Immature natural killer cell (primary cell): ENCODE data around the gene TRA2A. TPM values are rescaled to one million over a fixed set of nuclear protein-coding genes. Genes with fewer than 3 reads are reported as not detected.

Experiments used
- DNase-seq, 3 donors: peaks; one replicate each; pipeline ENCODE4 v3.0.0; 2022; ENCODE audit warnings: mixed read lengths in 1 of 3
- H3K27ac Mint-ChIP-seq, 6 donors: one replicate each; pipeline ENCODE4 v1.8.0; 2020; ENCODE audit warnings: mixed read lengths in 6 of 6, mild to moderate bottlenecking in 5 of 6, inconsistent platforms in 4 of 6, moderate library complexity in 3 of 6
- H3K27me3 Mint-ChIP-seq, 3 donors: one replicate each; pipeline ENCODE4 v1.8.0; 2020 to 2021; ENCODE audit warnings: low read depth in 3 of 3, mild to moderate bottlenecking in 3 of 3, mixed read lengths in 3 of 3, moderate library complexity in 3 of 3, inconsistent platforms in 1 of 3
- H3K36me3 Mint-ChIP-seq, 3 donors: one replicate each; pipeline ENCODE4 v1.8.0; 2020; ENCODE audit warnings: mixed read lengths in 3 of 3, inconsistent platforms in 2 of 3, mild to moderate bottlenecking in 2 of 3
- H3K4me1 Mint-ChIP-seq, 2 donors: one replicate each; pipeline ENCODE4 v1.8.0; 2020; ENCODE audit warnings: inconsistent platforms in 2 of 2, mild to moderate bottlenecking in 2 of 2, mixed read lengths in 2 of 2, moderate library complexity in 1 of 2
- H3K4me3 Mint-ChIP-seq, 5 donors: one replicate each; pipeline ENCODE4 v1.8.0; 2020; ENCODE audit warnings: mild to moderate bottlenecking in 5 of 5, mixed read lengths in 5 of 5, inconsistent platforms in 3 of 5, moderate library complexity in 3 of 5
- H3K9me3 Mint-ChIP-seq, 6 donors: one replicate each; pipeline ENCODE4 v1.8.0; 2020; ENCODE audit warnings: mild to moderate bottlenecking in 6 of 6, mixed read lengths in 6 of 6, inconsistent platforms in 4 of 6, moderate library complexity in 3 of 6
- polyA plus RNA-seq, 3 donors: library from polyadenylated mRNA; unstranded; fragments of 300-500 nt; fragmentation: Illumina TruSeq; gene quantifications; one replicate each; pipeline ENCODE4 v1.2.3, GENCODE V29; 2021

TRA2A gene
- polyA plus RNA-seq, 3 donors from 2014 or later = 34.8 to 44.0 (median 40.6) TPM

- Mint-ChIP-seq H3K27me3 (peaks cover 4 to 6% (median 4%) of the 10 kb centered on the region in 3 donors), H3K36me3 (peaks cover 0 to 4% (median 0%) of the 10 kb centered on the region in 3 donors), H3K27ac (no peak overlapping the region), H3K4me3 (no peak overlapping the region), H3K4me1 (peaks cover 10 to 14% of the 10 kb centered on the region in 2 donors), H3K9me3 (no peaks in the 10 kb centered on the region)
- no peak for DNase-seq
Observed at GRCh38 chr7:23487670-23488069, 44.1 kb downstream of the TRA2A start.

- Mint-ChIP-seq H3K9me3 (no peaks in the 10 kb centered on the region), H3K36me3 (peaks cover 0 to 4% (median 4%) of the 10 kb centered on the region in 3 donors), H3K4me3 (no peak overlapping the region), H3K4me1 (peaks cover 9 to 12% of the 10 kb centered on the region in 2 donors), H3K27ac (no peak overlapping the region), H3K27me3 (peaks cover 4 to 7% (median 5%) of the 10 kb centered on the region in 3 donors)
- no peak for DNase-seq
Observed at GRCh38 chr7:23486002-23486773, 45.6 kb downstream of the TRA2A start.

GRCh38 chr7:23482686-23483085, 49.1 kb downstream of the TRA2A start:
- H3K36me3 Mint-ChIP-seq = peaks cover 0 to 10% (median 4%) of the 10 kb centered on the region in 3 donors
- H3K4me1 Mint-ChIP-seq = no peaks in the 10 kb centered on the region
- H3K9me3 Mint-ChIP-seq = no peaks in the 10 kb centered on the region

GRCh38 chr7:23477962-23478866, 53.6 kb downstream of the TRA2A start:
- Mint-ChIP-seq H3K4me3 (no peak overlapping the region), H3K36me3 (peaks cover 0 to 10% (median 4%) of the 10 kb centered on the region in 3 donors), H3K27me3 (peaks cover 21 to 39% (median 38%) of the 10 kb centered on the region in 3 donors), H3K9me3 (peaks cover 0 to 10% (median under 1%) of the 10 kb centered on the region in 6 donors), H3K4me1 (peaks cover 8 to 15% of the 10 kb centered on the region in 2 donors), H3K27ac (no peak overlapping the region)
- DNase-seq = no peak

More at GRCh38 chr7:23482686-23483085, 49.1 kb downstream of the TRA2A start:
- Mint-ChIP-seq H3K27ac (no peak overlapping the region), H3K27me3 (peaks cover 5 to 16% (median 11%) of the 10 kb centered on the region in 3 donors), H3K4me3 (no peak overlapping the region)
- no peak for DNase-seq

- H3K27ac Mint-ChIP-seq = no peak overlapping the region
- no peak overlapping the region for H3K4me3 Mint-ChIP-seq
- peaks cover 8 to 21% of the 10 kb centered on the region in 2 donors for H3K4me1 Mint-ChIP-seq
- peaks cover 0 to 10% (median 3%) of the 10 kb centered on the region in 6 donors for H3K9me3 Mint-ChIP-seq
- H3K27me3 Mint-ChIP-seq = peaks cover 26 to 48% (median 47%) of the 10 kb centered on the region in 3 donors
- H3K36me3 Mint-ChIP-seq = peaks cover 0 to 10% (median 4%) of the 10 kb centered on the region in 3 donors
- no peak for DNase-seq
Observed at GRCh38 chr7:23477157-23477499, 54.7 kb downstream of the TRA2A start.

- DNase-seq = no peak
- Mint-ChIP-seq H3K4me1 (peaks cover 9 to 24% of the 10 kb centered on the region in 2 donors), H3K36me3 (peaks cover 0 to 10% (median 4%) of the 10 kb centered on the region in 3 donors), H3K27me3 (peaks cover 31 to 55% (median 53%) of the 10 kb centered on the region in 3 donors), H3K4me3 (no peak overlapping the region), H3K9me3 (peaks cover 0 to 10% (median 3%) of the 10 kb centered on the region in 6 donors), H3K27ac (no peak overlapping the region)
Observed at GRCh38 chr7:23476286-23477156, 55.3 kb downstream of the TRA2A start.

- no peak overlapping the region for H3K4me3 Mint-ChIP-seq
- H3K4me1 Mint-ChIP-seq = peaks cover 17 to 34% of the 10 kb centered on the region in 2 donors
- H3K27me3 Mint-ChIP-seq = peaks cover 38 to 60% (median 56%) of the 10 kb centered on the region in 3 donors
- DNase-seq = no peak
- H3K9me3 Mint-ChIP-seq = peaks cover 0 to 10% (median 3%) of the 10 kb centered on the region in 6 donors
- H3K36me3 Mint-ChIP-seq = peaks cover 0 to 4% (median 3%) of the 10 kb centered on the region in 3 donors
- H3K27ac Mint-ChIP-seq = no peak overlapping the region
Observed at GRCh38 chr7:23475576-23475839, 56.3 kb downstream of the TRA2A start.

- H3K9me3 Mint-ChIP-seq = peaks cover 0 to 10% (median 3%) of the 10 kb centered on the region in 6 donors
- peaks cover 0 to 4% (median 0%) of the 10 kb centered on the region in 3 donors for H3K36me3 Mint-ChIP-seq
- H3K4me3 Mint-ChIP-seq = peak overlapping the region in 4 of 5 donors; percentile 43 to 68 (median 53)
- H3K4me1 Mint-ChIP-seq = peaks cover 22 to 39% of the 10 kb centered on the region in 2 donors
- peak; percentile 11 to 28 (median 21) for DNase-seq
- H3K27ac Mint-ChIP-seq = peak overlapping the region in 1 of 6 donors; percentile 45
- H3K27me3 Mint-ChIP-seq = peaks cover 43 to 64% (median 58%) of the 10 kb centered on the region in 3 donors
Observed at GRCh38 chr7:23474829-23475575, 56.8 kb downstream of the TRA2A start.

- Mint-ChIP-seq H3K27ac (peak overlapping the region in 1 of 6 donors; percentile 45), H3K27me3 (peaks cover 44 to 68% (median 61%) of the 10 kb centered on the region in 3 donors), H3K9me3 (peaks cover 0 to 10% (median 3%) of the 10 kb centered on the region in 6 donors), H3K36me3 (peaks cover 0 to 4% (median 0%) of the 10 kb centered on the region in 3 donors), H3K4me3 (peak overlapping the region in 4 of 5 donors; percentile 43 to 68 (median 53)), H3K4me1 (peaks cover 26 to 42% of the 10 kb centered on the region in 2 donors)
- DNase-seq = peak; percentile 27 to 37 (median 28)
Observed at GRCh38 chr7:23474094-23474828, 57.5 kb downstream of the TRA2A start.

- Mint-ChIP-seq H3K9me3 (peaks cover 0 to 10% (median 3%) of the 10 kb centered on the region in 6 donors), H3K36me3 (peaks cover 0 to 4% (median 0%) of the 10 kb centered on the region in 3 donors), H3K4me3 (no peak overlapping the region), H3K27me3 (peaks cover 46 to 68% (median 62%) of the 10 kb centered on the region in 3 donors), H3K27ac (no peak overlapping the region), H3K4me1 (peaks cover 26 to 42% of the 10 kb centered on the region in 2 donors)
- DNase-seq = no peak
Observed at GRCh38 chr7:23473844-23474093, 58.0 kb downstream of the TRA2A start.

- H3K4me3 Mint-ChIP-seq = peak overlapping the region in 3 of 5 donors; percentile 33 to 42 (median 35)
Observed at GRCh38 chr7:23472956-23473843, 58.6 kb downstream of the TRA2A start.

More at GRCh38 chr7:23472956-23473843, 58.6 kb downstream of the TRA2A start:
- Mint-ChIP-seq H3K9me3 (peaks cover 0 to 10% (median 3%) of the 10 kb centered on the region in 6 donors), H3K27ac (peak overlapping the region in 1 of 6 donors; percentile 3), H3K36me3 (peaks cover 0 to 4% (median 0%) of the 10 kb centered on the region in 3 donors), H3K27me3 (peaks cover 49 to 70% (median 62%) of the 10 kb centered on the region in 3 donors), H3K4me1 (peaks cover 28 to 45% of the 10 kb centered on the region in 2 donors)
- DNase-seq = no peak
